PC-9 (cell line): Measurements from ENCODE around the gene PRDM10.

Source experiments
- CTCF ChIP-seq: fragments of 200-600 bp; sonication (generic); conservative IDR thresholded peaks from 2 replicates; pipeline ENCODE4 v1.6.1; 2017; ENCODE audit warnings: mixed run types, antibody characterized with exemption, mild to moderate bottlenecking, moderate library complexity
- EZH2 ChIP-seq: fragments of 200-600 bp; sonication (generic); IDR thresholded peaks from 2 replicates; pipeline ENCODE4 v1.8.0; 2017; ENCODE audit warnings: antibody characterized with exemption, low read depth

GRCh38 chr11:129865701-129866100, 136.9 kb downstream of the PRDM10 start:
- TF ChIP-seq CTCF (no peak), EZH2 (no peak)
